ENCODE data around the gene LYSMD2.

- TF ChIP-seq CTCF (IDR thresholded peaks at IDR 0.05) (no peak), EZH2 (IDR thresholded peaks at IDR 0.05) (no peak), EZH2phosphoT487 (IDR thresholded peaks at IDR 0.05) (no peak)
Measured at GRCh38 chr15:51752888-51753287, 15.4 kb upstream of the LYSMD2 start.

All from neural progenitor cell (in vitro differentiated cells).